Activated CD8-positive, alpha-beta memory T cell treated with anti-CD3 and anti-CD28 coated beads, Interleukin-2, amount 50 U/mL, for 48 hours (primary cell): ENCODE data around the gene CADM4.

Experiments used
- DNase-seq: peaks from one replicate; pipeline ENCODE4 v3.0.0-alpha.2; 2020

Gene CADM4

GRCh38 chr19:43633520-43633919 is 6.1 kb downstream of the CADM4 start:
- no peak for DNase-seq

DNA sequence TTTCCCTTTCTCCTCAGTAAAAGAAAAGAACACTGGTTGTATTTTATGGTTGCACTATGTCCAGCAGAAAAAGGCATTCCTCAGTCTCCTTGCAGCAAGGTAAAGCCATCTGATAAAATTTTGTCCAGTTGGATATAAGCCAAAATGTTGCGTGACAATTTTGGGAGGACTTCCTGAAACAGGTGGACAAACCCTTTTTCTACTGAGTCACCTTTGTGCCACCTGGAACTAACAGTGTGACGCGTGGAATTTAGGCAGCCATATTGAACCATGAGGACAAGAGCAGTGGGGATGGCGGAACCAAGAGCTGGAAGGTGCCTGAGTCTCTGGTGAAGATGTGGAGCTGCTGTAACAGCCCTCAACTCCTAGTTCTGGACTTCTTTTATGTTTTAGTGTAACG is 8.2 kb downstream of the CADM4 start:
- no peak for DNase-seq

DNA sequence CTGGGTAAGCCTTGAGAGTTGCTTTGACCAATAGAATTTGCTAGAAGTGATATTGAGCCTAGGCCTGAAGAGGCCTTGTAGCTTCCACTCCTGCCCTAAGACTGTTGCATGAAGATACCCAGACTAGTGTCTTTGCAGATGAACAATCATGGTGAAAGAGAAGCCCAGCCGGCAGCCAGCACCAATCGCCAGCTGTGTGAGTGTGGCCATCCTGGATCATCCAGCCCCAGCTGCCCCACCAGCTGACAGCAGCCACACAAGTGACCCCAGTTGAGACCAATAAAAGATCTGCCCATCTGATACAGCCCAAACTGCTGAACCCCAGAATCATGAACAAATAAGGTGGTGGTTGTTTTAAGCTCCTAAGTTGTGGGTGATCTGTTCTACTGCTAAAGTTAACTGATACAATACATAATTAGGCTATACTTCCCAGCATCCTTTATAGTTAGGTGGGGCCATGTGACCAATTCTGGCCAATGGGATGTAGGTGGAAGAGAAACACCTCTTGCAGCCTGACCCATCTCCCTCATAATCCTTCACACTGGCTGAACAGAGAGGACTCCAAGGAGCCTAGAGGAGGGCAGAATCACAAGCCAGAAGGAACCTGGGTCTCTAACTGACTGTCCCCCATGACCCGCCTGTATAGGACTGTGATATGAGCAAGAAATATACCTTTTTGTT is 10.9 kb downstream of the CADM4 start:
- DNase-seq: no peak

GRCh38 chr19:43626838-43627237 is 12.8 kb downstream of the CADM4 start:
- DNase-seq: no peak

DNA sequence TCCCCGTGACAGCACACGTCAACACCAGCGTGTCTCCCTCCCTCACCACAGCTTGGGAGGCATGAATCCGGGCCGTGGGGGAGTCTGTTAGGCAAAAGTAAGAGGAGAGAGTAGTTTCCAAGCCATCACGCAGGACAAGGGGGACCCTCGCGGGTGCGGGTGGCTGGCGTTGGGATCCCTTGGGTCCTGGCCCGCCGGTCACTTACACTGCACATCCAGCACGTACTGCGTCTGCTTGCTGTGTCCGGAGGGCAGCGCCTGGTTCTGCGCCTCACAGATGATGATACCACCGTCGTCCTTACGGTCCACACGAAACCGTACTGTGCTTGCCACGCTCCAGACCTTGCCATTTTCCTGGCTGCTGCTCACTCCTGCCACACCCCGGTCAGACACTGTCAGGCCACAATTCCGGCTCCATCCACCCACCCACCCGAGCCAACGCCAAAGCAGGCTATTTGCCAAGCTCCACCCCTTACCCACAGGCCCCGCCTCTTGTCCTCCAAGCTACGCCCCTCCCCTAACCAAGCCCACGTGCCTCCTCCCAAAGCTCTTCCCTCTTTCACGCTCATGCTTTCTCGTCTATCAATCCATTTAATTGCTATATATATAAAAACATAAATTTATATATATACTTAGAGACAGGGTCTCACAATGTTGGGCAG is 13.6 kb downstream of the CADM4 start:
- no peak for DNase-seq

DNA sequence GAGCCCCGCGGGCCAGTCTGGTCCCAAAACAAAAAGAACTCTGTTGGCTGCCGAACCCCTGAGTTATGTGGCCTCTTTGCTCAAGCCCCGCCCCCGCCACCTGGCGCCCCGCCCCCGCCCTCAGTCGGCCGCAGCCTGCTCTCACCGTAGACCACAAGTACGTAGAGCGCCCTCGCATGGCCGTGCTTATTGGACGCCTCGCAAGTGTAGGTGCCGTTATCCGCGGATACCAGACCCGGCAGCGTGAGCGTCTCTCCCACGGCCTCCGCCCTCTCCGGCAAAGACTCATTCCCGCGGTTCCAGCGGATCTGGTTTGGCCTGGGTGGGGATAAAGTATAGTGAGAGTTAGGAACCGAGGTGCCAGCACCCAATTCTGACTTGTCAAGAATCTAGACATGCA is 14.7 kb downstream of the CADM4 start:
- peak; percentile 92 for DNase-seq

GRCh38 chr19:43623889-43624670 is 15.6 kb downstream of the CADM4 start:
- no peak for DNase-seq

DNA sequence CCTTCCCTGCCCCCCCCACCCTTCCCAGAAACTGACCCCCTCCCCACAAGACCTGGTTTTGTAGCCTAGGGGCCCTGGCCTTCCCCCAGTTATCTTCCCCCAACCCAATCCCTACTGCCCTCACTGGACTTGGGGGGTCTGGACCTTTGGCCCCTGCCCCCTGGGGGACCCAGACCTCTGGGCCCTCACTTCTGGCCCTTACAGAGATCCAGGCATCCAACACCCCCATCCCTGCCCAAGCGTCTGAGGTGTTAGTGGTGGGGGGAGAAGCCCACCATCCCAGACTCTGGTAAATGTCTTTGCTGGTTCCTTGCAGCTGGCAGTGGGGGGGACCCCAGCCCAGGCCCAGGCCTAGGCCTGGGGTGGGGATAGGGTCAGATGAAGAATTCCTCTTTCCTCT is 16.7 kb downstream of the CADM4 start:
- no peak for DNase-seq

GRCh38 chr19:43622070-43622469 is 17.6 kb downstream of the CADM4 start:
- no peak for DNase-seq

DNA sequence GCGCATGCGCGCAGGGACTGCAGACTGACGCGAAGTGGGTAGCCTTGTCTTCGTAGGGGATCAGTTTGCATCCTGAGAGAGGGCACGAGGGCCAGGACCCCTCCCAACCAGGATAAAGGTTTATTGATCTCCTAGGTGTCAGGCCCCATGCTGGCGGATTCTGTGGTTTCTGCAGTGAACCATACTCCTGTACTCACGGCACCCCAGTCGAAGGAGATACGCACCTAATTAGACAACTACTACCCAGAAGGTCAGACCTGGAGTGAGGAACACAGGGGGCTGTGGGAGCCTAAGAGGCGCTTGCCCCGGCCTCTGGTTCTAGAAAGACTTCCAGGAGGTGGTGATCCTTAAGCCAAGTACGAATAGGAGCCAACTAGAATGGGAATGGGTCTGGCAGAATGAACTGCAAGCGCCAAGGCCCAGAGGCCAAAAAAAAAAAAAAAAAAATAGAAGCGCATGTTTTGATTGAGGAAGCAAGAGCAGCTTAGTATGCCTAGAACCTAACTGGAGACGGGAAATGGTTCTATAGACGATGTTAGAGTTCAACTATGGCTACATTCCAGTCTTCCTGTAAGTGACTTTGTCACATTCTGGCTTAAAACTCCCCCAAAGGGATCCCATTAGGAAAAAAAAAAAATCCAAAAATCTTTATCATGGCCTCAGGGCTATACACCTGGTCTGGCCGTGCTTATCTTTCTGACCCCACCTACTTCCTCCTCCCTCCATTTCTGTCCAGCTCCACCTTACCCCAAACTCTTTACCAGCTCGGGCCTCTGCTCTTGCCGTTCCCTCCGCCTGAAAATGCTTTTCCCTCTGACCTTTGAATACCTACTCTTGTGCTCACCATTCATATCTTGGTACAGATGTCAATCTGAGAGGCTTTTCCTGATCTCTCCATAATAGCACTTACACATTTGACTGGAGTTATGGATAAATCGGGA is 19.3 kb downstream of the CADM4 start:
- DNase-seq: peak; percentile 94

DNA sequence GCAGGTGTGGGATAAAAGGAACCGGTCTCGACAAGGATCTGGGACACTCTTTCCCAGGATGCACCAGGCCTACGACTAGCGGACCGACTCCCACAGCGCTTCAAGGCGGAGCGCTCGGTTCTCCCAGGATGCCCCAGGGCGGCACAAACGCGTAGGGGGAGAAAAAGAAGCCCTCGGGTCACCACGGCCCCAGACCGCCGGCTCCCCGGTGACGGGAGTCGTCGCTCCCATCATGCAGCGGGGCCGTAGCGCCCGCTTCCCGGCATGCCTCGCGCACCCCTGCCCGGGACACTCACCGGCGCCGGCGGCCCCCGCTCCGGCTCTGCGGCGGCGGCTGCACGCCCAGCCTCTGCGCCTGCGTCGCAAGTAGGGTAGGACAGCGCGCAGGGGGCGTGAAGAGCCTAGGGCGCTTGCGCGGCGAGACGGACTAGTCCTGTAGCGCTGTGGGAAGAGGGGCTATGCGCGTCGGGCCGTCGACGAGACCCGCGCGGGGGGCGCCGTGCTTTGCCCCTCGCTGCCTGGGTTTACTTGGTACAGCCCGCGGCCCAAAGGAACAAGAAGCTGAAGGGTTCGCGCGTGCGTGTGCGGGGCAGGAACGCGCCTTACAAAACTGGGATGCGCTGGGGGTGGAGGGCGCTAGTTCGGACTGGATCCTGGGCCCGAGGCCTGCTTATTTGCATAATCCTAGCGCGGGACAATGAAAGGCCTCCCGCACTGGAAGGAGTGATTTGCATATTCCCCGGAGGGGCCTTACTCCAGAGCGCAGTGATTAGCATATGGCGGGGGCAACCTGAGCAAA is 20.2 kb downstream of the CADM4 start, which contains the start of gene ZNF428:
ZNF428 (minus strand) TSS at position 368 of the 799 bp plus-strand sequence. CDS start 5,325 bp downstream, outside the sequence.
- peak; percentile 92 for DNase-seq

- no peak for DNase-seq
Measured at GRCh38 chr19:43618921-43619261, 20.8 kb downstream of the CADM4 start.

GRCh38 chr19:43616954-43617353 is 22.7 kb downstream of the CADM4 start:
- no peak for DNase-seq

GRCh38 chr19:43616306-43616705 is 23.3 kb downstream of the CADM4 start:
- no peak for DNase-seq

DNA sequence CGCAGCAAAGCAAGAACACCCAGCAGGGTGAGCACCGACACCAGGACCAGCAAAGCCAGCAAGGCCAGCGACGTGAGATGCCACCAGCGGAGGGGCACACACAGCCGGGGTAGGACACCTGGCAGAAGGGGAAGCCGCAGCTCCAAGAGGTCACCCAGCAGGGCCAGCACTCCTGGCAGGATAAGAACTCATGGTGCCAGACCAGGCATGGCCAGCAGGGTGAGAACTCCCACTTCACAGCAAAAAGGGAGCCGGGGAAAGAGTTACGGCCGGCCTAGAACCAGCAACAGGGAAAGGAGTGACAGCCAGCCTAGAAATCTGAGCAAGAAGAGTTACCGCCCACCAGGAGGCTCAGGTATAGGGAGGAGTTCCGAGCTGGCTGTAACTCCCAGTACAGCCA is 27.3 kb downstream of the CADM4 start:
- no peak for DNase-seq

DNA sequence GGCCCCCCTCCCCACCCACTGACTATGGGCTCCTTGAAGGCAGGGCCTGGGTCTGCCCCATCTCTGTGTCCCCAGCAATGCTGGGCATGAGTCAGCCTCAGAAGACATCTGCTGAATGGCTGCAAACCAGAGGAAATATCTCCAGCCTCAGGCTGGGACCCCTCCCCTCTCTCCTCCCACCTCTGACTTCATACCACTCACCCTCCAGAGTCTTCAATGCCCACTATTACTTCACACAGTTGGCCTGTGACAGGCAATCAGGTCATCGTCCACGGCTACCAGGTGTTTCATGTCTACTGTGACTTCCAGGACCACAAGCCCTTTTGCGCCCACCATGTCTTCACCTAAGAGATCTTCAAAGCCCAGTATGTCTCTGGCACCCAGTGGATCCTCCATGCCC is 27.9 kb downstream of the CADM4 start, which contains the start of gene SRRM5:
SRRM5 (plus strand) TSS at position 301 of the 400 bp plus-strand sequence; CDS start at position 335, 34 bp downstream.
- no peak for DNase-seq

GRCh38 chr19:43610493-43610892 is 29.2 kb downstream of the CADM4 start:
- no peak for DNase-seq

- no peak for DNase-seq
Measured at GRCh38 chr19:43609872-43610271, 29.8 kb downstream of the CADM4 start.

- no peak for DNase-seq
Measured at GRCh38 chr19:43607238-43608205, 32.1 kb downstream of the CADM4 start.

- DNase-seq: no peak
Measured at GRCh38 chr19:43606569-43607229, 33.0 kb downstream of the CADM4 start.
